ENCODE measurements around the gene LRRC74B.

LRRC74B gene

GRCh38 chr22:21105294-21105693 lies 59.5 kb downstream of the LRRC74B start:
- DNase-seq, result no peak

- no peak for DNase-seq
These were observed 60.3 kb downstream of the LRRC74B start for GRCh38 chr22:21106000-21106399.

- DNase-seq, result no peak
These were observed 62.8 kb downstream of the LRRC74B start for GRCh38 chr22:21108379-21109115.
